ENCODE data around the gene RENBP.

The RENBP gene

DNA sequence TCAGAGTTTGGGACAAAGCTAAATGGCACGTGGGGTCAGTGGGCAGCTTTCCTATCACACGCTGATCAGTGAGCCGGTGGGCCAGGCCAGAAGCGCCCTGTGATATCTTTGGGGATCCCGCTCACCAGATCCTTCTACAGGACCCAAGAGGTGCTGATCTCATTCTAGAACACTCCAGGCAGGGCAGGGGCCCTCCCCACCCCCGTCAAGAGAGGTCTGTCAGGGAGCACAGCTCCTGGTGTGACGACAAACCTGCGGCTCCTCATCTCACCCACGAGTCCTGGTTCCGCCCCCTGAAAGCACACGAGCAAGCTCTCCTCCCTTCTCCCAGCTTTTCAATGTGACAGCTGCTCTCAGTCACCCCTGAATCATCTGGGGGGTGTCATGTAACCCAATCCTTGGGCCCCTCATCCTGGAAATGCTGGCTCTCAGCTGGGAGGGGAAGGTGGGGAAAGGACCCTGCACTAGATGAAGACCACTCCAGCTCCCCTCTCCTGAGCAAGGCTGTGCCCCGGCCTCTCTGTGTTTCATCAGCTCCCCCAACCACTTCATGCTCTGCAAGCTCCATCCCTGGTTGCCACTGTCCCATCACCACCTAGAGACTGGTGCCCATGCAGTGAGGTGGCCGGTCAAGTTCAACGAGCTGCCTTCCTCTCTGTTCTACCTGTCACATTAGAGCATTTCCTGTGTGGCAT lies 22.5 kb upstream of the RENBP start:
- no peak for DNase-seq
- Histone ChIP-seq H3K4ac (ENCODE audit: low read depth, low read length) (peak overlapping the region; percentile 83), H2BK5ac (ENCODE audit: low read depth, low read length, poor library complexity) (no peak overlapping the region), H4K91ac (ENCODE audit: low read depth, low read length) (no peak overlapping the region), H2AK5ac (ENCODE audit: low read length) (no peak overlapping the region), H3K9ac (ENCODE audit: low read length) (no peak overlapping the region), H3K27me3 (ENCODE audit: insufficient read depth, low read length) (no peaks in the 10 kb centered on the region), H3K79me2 (ENCODE audit: control insufficient read depth, insufficient read depth, low read length, poor library complexity) (peaks cover 59% of the 10 kb centered on the region), H4K8ac (ENCODE audit: low read depth, low read length) (no peak overlapping the region), H2AFZ (ENCODE audit: insufficient read depth, low read length, poor library complexity) (no peak overlapping the region), H4K12ac (ENCODE audit: low read depth, low read length) (no peak overlapping the region), H3K23ac (ENCODE audit: low read length) (no peak overlapping the region), H3K4me3 (ENCODE audit: low read depth, low read length) (no peak overlapping the region), H3K14ac (ENCODE audit: low read length) (no peak overlapping the region), H3K4me1 (ENCODE audit: control insufficient read depth in 1 of 2, insufficient read depth in 2 of 2, low read length in 2 of 2) (peaks cover 7 to 9% of the 10 kb centered on the region in 2 experiments), H2BK12ac (ENCODE audit: low read length) (no peak overlapping the region), H3K4me2 (ENCODE audit: low read length) (no peak overlapping the region), H2BK120ac (ENCODE audit: insufficient read depth, low read length, poor library complexity) (no peak overlapping the region), H3K36me3 (ENCODE audit: control insufficient read depth in 1 of 2, insufficient read depth in 2 of 2, low read length in 2 of 2) (peaks cover 44 to 52% of the 10 kb centered on the region in 2 experiments), H3K27ac (ENCODE audit: low read depth, low read length) (no peak overlapping the region), H3K79me1 (ENCODE audit: low read length) (peaks cover 15% of the 10 kb centered on the region), H3K18ac (ENCODE audit: low read length) (no peak overlapping the region), H3K9me3 (ENCODE audit: insufficient read depth, low read depth, low read length) (no peaks in the 10 kb centered on the region)
- no CpG with 5 or more reads among the region's 14 CpGs for WGBS (ENCODE audit: extremely low coverage, insufficient coverage, insufficient read length)

GRCh38 chrX:153966283-153966688 lies 21.8 kb upstream of the RENBP start:
- peak overlapping the region; percentile 83 for H3K4ac ChIP-seq (ENCODE audit: low read depth, low read length)
- no peak overlapping the region for H4K8ac ChIP-seq (ENCODE audit: low read depth, low read length)
- H3K14ac ChIP-seq (ENCODE audit: low read length) = no peak overlapping the region
- H3K4me3 ChIP-seq (ENCODE audit: low read depth, low read length) = no peak overlapping the region
- H3K79me1 ChIP-seq (ENCODE audit: low read length) = peaks cover 8% of the 10 kb centered on the region
- H3K9ac ChIP-seq (ENCODE audit: low read length) = no peak overlapping the region
- H2BK120ac ChIP-seq (ENCODE audit: insufficient read depth, low read length, poor library complexity) = no peak overlapping the region
- H2BK12ac ChIP-seq (ENCODE audit: low read length) = no peak overlapping the region
- H3K27ac ChIP-seq (ENCODE audit: low read depth, low read length) = no peak overlapping the region
- H3K4me2 ChIP-seq (ENCODE audit: low read length) = no peak overlapping the region
- H4K91ac ChIP-seq (ENCODE audit: low read depth, low read length) = no peak overlapping the region
- no peaks in the 10 kb centered on the region for H3K9me3 ChIP-seq (ENCODE audit: insufficient read depth, low read depth, low read length)
- peaks cover 7 to 9% of the 10 kb centered on the region in 2 experiments for H3K4me1 ChIP-seq (ENCODE audit: control insufficient read depth in 1 of 2, insufficient read depth in 2 of 2, low read length in 2 of 2)
- H2AFZ ChIP-seq (ENCODE audit: insufficient read depth, low read length, poor library complexity) = no peak overlapping the region
- H2AK5ac ChIP-seq (ENCODE audit: low read length) = no peak overlapping the region
- H3K18ac ChIP-seq (ENCODE audit: low read length) = no peak overlapping the region
- DNase-seq = peak; percentile 66 to 78
- H3K27me3 ChIP-seq (ENCODE audit: insufficient read depth, low read length) = no peaks in the 10 kb centered on the region
- H2BK5ac ChIP-seq (ENCODE audit: low read depth, low read length, poor library complexity) = no peak overlapping the region
- no peak overlapping the region for H3K23ac ChIP-seq (ENCODE audit: low read length)
- no peak overlapping the region for H4K12ac ChIP-seq (ENCODE audit: low read depth, low read length)
- H3K36me3 ChIP-seq (ENCODE audit: control insufficient read depth in 1 of 2, insufficient read depth in 2 of 2, low read length in 2 of 2) = peaks cover 51 to 59% of the 10 kb centered on the region in 2 experiments
- WGBS (ENCODE audit: extremely low coverage, insufficient coverage, insufficient read length) = no CpG with 5 or more reads among the region's 15 CpGs
- peaks cover 55% of the 10 kb centered on the region for H3K79me2 ChIP-seq (ENCODE audit: control insufficient read depth, insufficient read depth, low read length, poor library complexity)

GRCh38 chrX:153965406-153965805 lies 21.0 kb upstream of the RENBP start:
- H3K4ac ChIP-seq (ENCODE audit: low read depth, low read length) = peak overlapping the region; percentile 83
- no peak overlapping the region for H2AK5ac ChIP-seq (ENCODE audit: low read length)
- H2AFZ ChIP-seq (ENCODE audit: insufficient read depth, low read length, poor library complexity) = no peak overlapping the region
- H3K23ac ChIP-seq (ENCODE audit: low read length) = no peak overlapping the region
- no peak overlapping the region for H2BK120ac ChIP-seq (ENCODE audit: insufficient read depth, low read length, poor library complexity)
- H2BK12ac ChIP-seq (ENCODE audit: low read length) = no peak overlapping the region
- no peak overlapping the region for H4K12ac ChIP-seq (ENCODE audit: low read depth, low read length)
- no peak overlapping the region for H3K4me2 ChIP-seq (ENCODE audit: low read length)
- H3K27me3 ChIP-seq (ENCODE audit: insufficient read depth, low read length) = no peaks in the 10 kb centered on the region
- no peak overlapping the region for H3K18ac ChIP-seq (ENCODE audit: low read length)
- no peak for DNase-seq
- no peak overlapping the region for H3K27ac ChIP-seq (ENCODE audit: low read depth, low read length)
- H3K14ac ChIP-seq (ENCODE audit: low read length) = no peak overlapping the region
- H3K4me1 ChIP-seq (ENCODE audit: control insufficient read depth in 1 of 2, insufficient read depth in 2 of 2, low read length in 2 of 2) = peaks cover 7 to 9% of the 10 kb centered on the region in 2 experiments
- no peaks in the 10 kb centered on the region for H3K9me3 ChIP-seq (ENCODE audit: insufficient read depth, low read depth, low read length)
- H3K4me3 ChIP-seq (ENCODE audit: low read depth, low read length) = no peak overlapping the region
- H3K36me3 ChIP-seq (ENCODE audit: control insufficient read depth in 1 of 2, insufficient read depth in 2 of 2, low read length in 2 of 2) = peaks cover 58 to 67% of the 10 kb centered on the region in 2 experiments
- H4K91ac ChIP-seq (ENCODE audit: low read depth, low read length) = no peak overlapping the region
- no peak overlapping the region for H3K9ac ChIP-seq (ENCODE audit: low read length)
- H2BK5ac ChIP-seq (ENCODE audit: low read depth, low read length, poor library complexity) = no peak overlapping the region
- H4K8ac ChIP-seq (ENCODE audit: low read depth, low read length) = no peak overlapping the region
- WGBS (ENCODE audit: extremely low coverage, insufficient coverage, insufficient read length) = no CpG with 5 or more reads among the region's 5 CpGs
- H3K79me1 ChIP-seq (ENCODE audit: low read length) = peaks cover under 1% of the 10 kb centered on the region
- H3K79me2 ChIP-seq (ENCODE audit: control insufficient read depth, insufficient read depth, low read length, poor library complexity) = peaks cover 48% of the 10 kb centered on the region

DNA sequence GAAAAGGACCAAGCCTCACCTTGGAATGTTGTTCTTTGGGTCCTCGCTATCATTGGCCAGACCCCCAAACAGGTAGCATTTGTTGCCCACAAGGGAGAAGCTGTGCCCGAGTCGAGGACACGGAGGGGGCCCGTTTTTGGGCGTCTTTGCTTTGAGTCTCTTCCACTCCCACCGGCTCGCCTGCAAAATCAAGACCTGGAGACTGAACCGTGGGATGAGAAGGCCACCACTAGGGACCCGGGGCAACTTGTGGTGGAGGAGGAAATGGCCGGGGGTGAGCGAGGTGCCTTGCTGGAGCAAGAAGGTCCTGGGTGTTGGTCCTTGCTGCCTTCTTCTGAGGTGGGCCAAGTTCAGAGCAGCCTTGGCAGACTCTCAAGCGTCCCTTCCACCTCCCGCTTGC lies 19.7 kb upstream of the RENBP start:
- Histone ChIP-seq H3K4me3 (ENCODE audit: low read depth, low read length) (no peak overlapping the region), H3K14ac (ENCODE audit: low read length) (no peak overlapping the region), H3K27me3 (ENCODE audit: insufficient read depth, low read length) (no peaks in the 10 kb centered on the region), H2BK5ac (ENCODE audit: low read depth, low read length, poor library complexity) (no peak overlapping the region), H3K4ac (ENCODE audit: low read depth, low read length) (peak overlapping the region; percentile 57), H3K79me2 (ENCODE audit: control insufficient read depth, insufficient read depth, low read length, poor library complexity) (peaks cover 40% of the 10 kb centered on the region), H2AFZ (ENCODE audit: insufficient read depth, low read length, poor library complexity) (no peak overlapping the region), H3K18ac (ENCODE audit: low read length) (no peak overlapping the region), H3K9ac (ENCODE audit: low read length) (no peak overlapping the region), H4K12ac (ENCODE audit: low read depth, low read length) (no peak overlapping the region), H3K27ac (ENCODE audit: low read depth, low read length) (no peak overlapping the region), H3K79me1 (ENCODE audit: low read length) (no peaks in the 10 kb centered on the region), H3K9me3 (ENCODE audit: insufficient read depth, low read depth, low read length) (no peaks in the 10 kb centered on the region), H3K23ac (ENCODE audit: low read length) (no peak overlapping the region), H4K8ac (ENCODE audit: low read depth, low read length) (no peak overlapping the region), H3K4me1 (ENCODE audit: control insufficient read depth in 1 of 2, insufficient read depth in 2 of 2, low read length in 2 of 2) (peaks cover 5 to 9% of the 10 kb centered on the region in 2 experiments), H2AK5ac (ENCODE audit: low read length) (no peak overlapping the region), H3K4me2 (ENCODE audit: low read length) (no peak overlapping the region), H4K91ac (ENCODE audit: low read depth, low read length) (no peak overlapping the region), H2BK120ac (ENCODE audit: insufficient read depth, low read length, poor library complexity) (no peak overlapping the region), H2BK12ac (ENCODE audit: low read length) (no peak overlapping the region), H3K36me3 (ENCODE audit: control insufficient read depth in 1 of 2, insufficient read depth in 2 of 2, low read length in 2 of 2) (peaks cover 70 to 79% of the 10 kb centered on the region in 2 experiments)
- no CpG with 5 or more reads among the region's 14 CpGs for WGBS (ENCODE audit: extremely low coverage, insufficient coverage, insufficient read length)
- DNase-seq = no peak

Measured in trophoblast cell (in vitro differentiated cells and primary cell).